ENCODE results near the gene WDR88. TPM values are rescaled to one million over a fixed set of nuclear protein-coding genes. Genes with fewer than 3 reads are reported as not detected.
A peak's percentile ranks its signal among the peaks of the same experiment; 100 is the strongest.
"Not testable (repeated sequence)": the region's sequence is repeated elsewhere in the genome, so short reads cannot be mapped to it uniquely, and the experiment has no call there.

Gene WDR88
- total and polyA plus RNA-seq, 2 donors from 2014 or later, result not detected

GRCh38 chr19:33186431-33187182 is 54.7 kb downstream of the WDR88 start:
- no peak overlapping the region for H3K4me3 ChIP-seq (ENCODE audit: low read length in 3 of 3)
- H3K9me3 ChIP-seq (ENCODE audit: control insufficient read depth in 2 of 3, insufficient read depth in 1 of 3, low read length in 3 of 3), result no peaks in the 10 kb centered on the region
- TF ChIP-seq CTCF (IDR thresholded peaks at IDR 0.05; ENCODE audit: borderline replicate concordance, extremely low read depth, insufficient read depth), result no peak
- H3K9ac ChIP-seq (ENCODE audit: low read length in 3 of 3), result no peak overlapping the region
- H3K36me3 ChIP-seq (ENCODE audit: control insufficient read depth in 2 of 3, insufficient read depth in 3 of 3, low read length in 3 of 3), result no peaks in the 10 kb centered on the region
- FAIRE-seq (no peak), DNase-seq (peak in 2 of 5 donors; percentile 6 to 27)
- H3K4me1 ChIP-seq (ENCODE audit: control insufficient read depth in 2 of 3, insufficient read depth in 2 of 3, low read depth in 1 of 3, low read length in 3 of 3), result no peaks in the 10 kb centered on the region
- H3K27me3 ChIP-seq (ENCODE audit: control insufficient read depth, insufficient read depth, low read length), result no peaks in the 10 kb centered on the region
- intact Hi-C loops (cut with DNase I), result no loop called here
- no peak overlapping the region for H3K27ac ChIP-seq (ENCODE audit: low read depth in 2 of 2, low read length in 2 of 2)

GRCh38 chr19:33187183-33187540 is 55.2 kb downstream of the WDR88 start:
- no peak for TF ChIP-seq CTCF (IDR thresholded peaks at IDR 0.05; ENCODE audit: borderline replicate concordance, extremely low read depth, insufficient read depth)
- intact Hi-C loops (cut with DNase I), result no loop called here
- H3K9ac ChIP-seq (ENCODE audit: low read length in 3 of 3), result no peak overlapping the region
- no peak overlapping the region for H3K4me3 ChIP-seq (ENCODE audit: low read length in 3 of 3)
- no peaks in the 10 kb centered on the region for H3K36me3 ChIP-seq (ENCODE audit: control insufficient read depth in 2 of 3, insufficient read depth in 3 of 3, low read length in 3 of 3)
- peak; percentile 60 to 83 (median 64) for DNase-seq
- no peak for FAIRE-seq
- no peaks in the 10 kb centered on the region for H3K4me1 ChIP-seq (ENCODE audit: control insufficient read depth in 2 of 3, insufficient read depth in 2 of 3, low read depth in 1 of 3, low read length in 3 of 3)
- no peaks in the 10 kb centered on the region for H3K9me3 ChIP-seq (ENCODE audit: control insufficient read depth in 2 of 3, insufficient read depth in 1 of 3, low read length in 3 of 3)
- H3K27ac ChIP-seq (ENCODE audit: low read depth in 2 of 2, low read length in 2 of 2), result no peak overlapping the region
- no peaks in the 10 kb centered on the region for H3K27me3 ChIP-seq (ENCODE audit: control insufficient read depth, insufficient read depth, low read length)

- Histone ChIP-seq H3K27ac (ENCODE audit: low read depth in 2 of 2, low read length in 2 of 2) (no peak overlapping the region), H3K27me3 (ENCODE audit: control insufficient read depth, insufficient read depth, low read length) (no peaks in the 10 kb centered on the region), H3K9ac (ENCODE audit: low read length in 3 of 3) (no peak overlapping the region), H3K36me3 (ENCODE audit: control insufficient read depth in 2 of 3, insufficient read depth in 3 of 3, low read length in 3 of 3) (no peaks in the 10 kb centered on the region), H3K4me1 (ENCODE audit: control insufficient read depth in 2 of 3, insufficient read depth in 2 of 3, low read depth in 1 of 3, low read length in 3 of 3) (no peaks in the 10 kb centered on the region), H3K4me3 (ENCODE audit: low read length in 3 of 3) (no peak overlapping the region), H3K9me3 (ENCODE audit: control insufficient read depth in 2 of 3, insufficient read depth in 1 of 3, low read length in 3 of 3) (no peaks in the 10 kb centered on the region)
- intact Hi-C loops (cut with DNase I), result no loop called here
- no peak for DNase-seq
- FAIRE-seq, result no peak
- TF ChIP-seq CTCF (IDR thresholded peaks at IDR 0.05; ENCODE audit: borderline replicate concordance, extremely low read depth, insufficient read depth), result no peak
Observed at GRCh38 chr19:33189453-33189852, 57.5 kb downstream of the WDR88 start.

GRCh38 chr19:33191092-33191491 is 59.2 kb downstream of the WDR88 start:
- H3K9ac ChIP-seq (ENCODE audit: low read length in 3 of 3); intact Hi-C loops (cut with DNase I); H3K27ac ChIP-seq (ENCODE audit: low read depth in 2 of 2, low read length in 2 of 2); H3K36me3 ChIP-seq (ENCODE audit: control insufficient read depth in 2 of 3, insufficient read depth in 3 of 3, low read length in 3 of 3); H3K27me3 ChIP-seq (ENCODE audit: control insufficient read depth, insufficient read depth, low read length); H3K4me3 ChIP-seq (ENCODE audit: low read length in 3 of 3); H3K4me1 ChIP-seq (ENCODE audit: control insufficient read depth in 2 of 3, insufficient read depth in 2 of 3, low read depth in 1 of 3, low read length in 3 of 3); FAIRE-seq; H3K9me3 ChIP-seq (ENCODE audit: control insufficient read depth in 2 of 3, insufficient read depth in 1 of 3, low read length in 3 of 3): not testable (repeated sequence)
- peak in 1 of 5 donors; percentile 25 for DNase-seq

Data from kidney (tissue), 14 donors.